ENCODE results near the gene KIRREL3.

GRCh38 chr11:126765196-126765595 is 235.4 kb downstream of the KIRREL3 start:
- TF ChIP-seq BACH1 (IDR thresholded peaks at IDR 0.05; ENCODE audit: low read length), result no peak
- TF ChIP-seq, protein P1, sequence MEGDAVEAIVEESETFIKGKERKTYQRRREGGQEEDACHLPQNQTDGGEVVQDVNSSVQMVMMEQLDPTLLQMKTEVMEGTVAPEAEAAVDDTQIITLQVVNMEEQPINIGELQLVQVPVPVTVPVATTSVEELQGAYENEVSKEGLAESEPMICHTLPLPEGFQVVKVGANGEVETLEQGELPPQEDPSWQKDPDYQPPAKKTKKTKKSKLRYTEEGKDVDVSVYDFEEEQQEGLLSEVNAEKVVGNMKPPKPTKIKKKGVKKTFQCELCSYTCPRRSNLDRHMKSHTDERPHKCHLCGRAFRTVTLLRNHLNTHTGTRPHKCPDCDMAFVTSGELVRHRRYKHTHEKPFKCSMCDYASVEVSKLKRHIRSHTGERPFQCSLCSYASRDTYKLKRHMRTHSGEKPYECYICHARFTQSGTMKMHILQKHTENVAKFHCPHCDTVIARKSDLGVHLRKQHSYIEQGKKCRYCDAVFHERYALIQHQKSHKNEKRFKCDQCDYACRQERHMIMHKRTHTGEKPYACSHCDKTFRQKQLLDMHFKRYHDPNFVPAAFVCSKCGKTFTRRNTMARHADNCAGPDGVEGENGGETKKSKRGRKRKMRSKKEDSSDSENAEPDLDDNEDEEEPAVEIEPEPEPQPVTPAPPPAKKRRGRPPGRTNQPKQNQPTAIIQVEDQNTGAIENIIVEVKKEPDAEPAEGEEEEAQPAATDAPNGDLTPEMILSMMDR (IDR thresholded peaks at IDR 0.05; ENCODE audit: control extremely low read depth in 1 of 3, insufficient read depth in 1 of 3, low read depth in 1 of 3, low read length in 3 of 3), result no peak
- TF ChIP-seq KDM5A (IDR thresholded peaks at IDR 0.05; ENCODE audit: low read length), result no peak
- no peak for TF ChIP-seq JUND (IDR thresholded peaks at IDR 0.05; ENCODE audit: low read length)
- TF ChIP-seq KDM1A (IDR thresholded peaks at IDR 0.05; ENCODE audit: borderline replicate concordance, low read length), result no peak

Data from H1 (cell line).